GM13976 (cell line): Measurements from ENCODE around the gene UBE2G2.
A peak's percentile ranks its signal among the peaks of the same experiment; 100 is the strongest.

Experiments
- DNase-seq: peaks from one replicate; pipeline ENCODE4 v3.0.0; 2012; ENCODE audit warnings: low spot score
- CTCF ChIP-seq: IDR thresholded peaks from 2 replicates; pipeline ENCODE4 v1.5.1; 2012; ENCODE audit warnings: borderline replicate concordance, mild to moderate bottlenecking; ENCODE audit not compliant: insufficient read depth; ENCODE audit errors: extremely low read depth, missing control alignments, control extremely low read depth
- in situ Hi-C: fragments of 300-500 bp; cut with MboI; formaldehyde crosslinking; loops from one replicate; pipeline ENCODE4 v1.12.0; 2022; ENCODE audit warnings: low sequenced_read_pairs, mixed read lengths, inconsistent platforms; ENCODE audit not compliant: unreplicated experiment

UBE2G2 gene

GRCh38 chr21:44797775-44798174 lies 3.8 kb downstream of the UBE2G2 start:
- DNase-seq = no peak
- in situ Hi-C loops = loop anchor here (10.0 kb wide), 3 partner anchors 137 to 453 kb away; no protein-coding TSS in a partner anchor
- TF ChIP-seq CTCF = no peak

- no peak for TF ChIP-seq CTCF
- in situ Hi-C loops = loop anchor here (10.0 kb wide), 3 partner anchors 139 to 451 kb away; no protein-coding TSS in a partner anchor
- DNase-seq = no peak
Observed at GRCh38 chr21:44795342-44795741, 6.3 kb downstream of the UBE2G2 start.

GRCh38 chr21:44793592-44794374 lies 7.8 kb downstream of the UBE2G2 start:
- in situ Hi-C loops = loop anchor here (10.0 kb wide), 3 partner anchors 141 to 449 kb away; no protein-coding TSS in a partner anchor
- no peak for TF ChIP-seq CTCF
- no peak for DNase-seq

GRCh38 chr21:44792702-44793591 lies 8.7 kb downstream of the UBE2G2 start:
- DNase-seq = peak; percentile 81
- in situ Hi-C loops = loop anchor here (10.0 kb wide), 3 partner anchors 142 to 448 kb away; no protein-coding TSS in a partner anchor

GRCh38 chr21:44791993-44792392 lies 9.6 kb downstream of the UBE2G2 start:
- in situ Hi-C loops = loop anchor here (10.0 kb wide), 3 partner anchors 143 to 447 kb away; no protein-coding TSS in a partner anchor
- no peak for TF ChIP-seq CTCF
- DNase-seq = no peak

More at GRCh38 chr21:44792702-44793591, 8.7 kb downstream of the UBE2G2 start:
- peak; percentile 64 for TF ChIP-seq CTCF

- in situ Hi-C loops = loop anchor here (10.0 kb wide), 3 partner anchors 144 to 446 kb away; no protein-coding TSS in a partner anchor
- TF ChIP-seq CTCF = no peak
Observed at GRCh38 chr21:44791246-44791645, 10.4 kb downstream of the UBE2G2 start.

More at GRCh38 chr21:44791246-44791645, 10.4 kb downstream of the UBE2G2 start:
- DNase-seq = no peak
